HepG2 (cell line): ENCODE data around the gene ETV6. TPM values are rescaled to one million over a fixed set of nuclear protein-coding genes. Genes with fewer than 3 reads are reported as not detected.

Experiments
- ATAC-seq: fragments of 200-7000 bp; cut with Tn5 transposase; 3 replicates; pipeline ENCODE4 v1.9.1; 2020; ENCODE audit warnings: mild to moderate bottlenecking, moderate library complexity
- BruUV-seq: library from RNA; stranded (reverse); fragments of 400-500 nt; replicated peaks from 2 replicates; lab custom pipeline; 2021; lab: Mats Ljungman, UMichigan
- CTCF ChIA-PET: fragments of 300-600 bp; formaldehyde crosslinking; extraction: SDS; loops from one replicate; lab custom pipeline; 2021; ENCODE audit warnings: low total read pairs, inconsistent platforms, low intra/inter-chr PET ratio; lab: Yijun Ruan, JAX
- POLR2A ChIA-PET: fragments of 350-600 bp; sonication (Branson Sonifier 250); formaldehyde crosslinking; loops from one replicate; lab custom pipeline; 2020; ENCODE audit warnings: antibody characterized with exemption, inconsistent platforms; lab: Yijun Ruan, JAX
- DNase-seq: peaks from one replicate; pipeline ENCODE4 v3.0.0-alpha.2; 2015; ENCODE audit warnings: low spot score
- FAIRE-seq: peaks from 3 replicates; lab custom pipeline; 2011; peaks lifted over from hg19 to GRCh38; lab: Jason Lieb, UNC
- H2AFZ ChIP-seq: one replicate; pipeline ENCODE4 v1.6.1; 2011; ENCODE audit warnings: low read length, inconsistent platforms
- H3K27ac ChIP-seq: fragments of 300-600 bp; 3 replicates; pipeline ENCODE4 v1.8.0; 2011; ENCODE audit warnings: mixed run types, mild to moderate bottlenecking, mixed read lengths, low read length, inconsistent platforms; ENCODE audit not compliant: insufficient read depth; ENCODE audit errors: extremely low read length
- H3K27me3 ChIP-seq, 2 experiments: fragments of 200-600 bp in 1 of 2; 2 replicates in 1 of 2; 3 replicates in 1 of 2; pipeline versions ENCODE4 v1.6.0 to v1.8.0; 2011; ENCODE audit warnings: low read length in 2 of 2, mild to moderate bottlenecking in 2 of 2, moderate library complexity in 2 of 2, inconsistent platforms in 1 of 2; ENCODE audit not compliant: insufficient read depth in 2 of 2, control insufficient read depth in 1 of 2
- H3K36me3 ChIP-seq, 2 experiments: fragments of 200-600 bp in 1 of 2; replicated peaks in 1 of 2; 2 replicates in 1 of 2; 3 replicates in 1 of 2; pipeline versions ENCODE4 v1.5.1 to v1.8.0; 2011; ENCODE audit warnings: low read length in 2 of 2, inconsistent platforms in 1 of 2; ENCODE audit not compliant: insufficient read depth in 2 of 2, control insufficient read depth in 1 of 2
- H3K4me1 ChIP-seq: 2 replicates; pipeline ENCODE4 v1.5.1; 2012; ENCODE audit warnings: low read length, inconsistent platforms; ENCODE audit not compliant: insufficient read depth
- H3K4me2 ChIP-seq: 2 replicates; pipeline ENCODE4 v1.6.0; 2011; ENCODE audit warnings: low read depth, low read length, inconsistent platforms
- H3K4me3 ChIP-seq, 3 experiments: fragments of 200-600 bp in 1 of 3; sonication (generic), shearing (Covaris generic) in 1 of 3; replicated peaks in 1 of 3; 2 replicates each; pipeline ENCODE4 v1.5.1; 2011 to 2016; ENCODE audit warnings: low read length in 3 of 3, inconsistent platforms in 2 of 3, low read depth in 2 of 3, mild to moderate bottlenecking in 2 of 3, control low read depth in 1 of 3, mixed read lengths in 1 of 3; ENCODE audit not compliant: insufficient read depth in 1 of 3
- H3K79me2 ChIP-seq: one replicate; pipeline ENCODE4 v1.6.1; 2011; ENCODE audit warnings: low read length, inconsistent platforms; ENCODE audit not compliant: insufficient read depth
- H3K9ac ChIP-seq: 2 replicates; pipeline ENCODE4 v1.6.0; 2011; ENCODE audit warnings: mild to moderate bottlenecking, low read depth, low read length, inconsistent platforms; ENCODE audit not compliant: insufficient read depth
- H3K9me3 ChIP-seq: 2 replicates; pipeline ENCODE4 v1.5.1; 2012; ENCODE audit warnings: mild to moderate bottlenecking, low read length
- H4K20me1 ChIP-seq: 2 replicates; pipeline ENCODE4 v1.6.0; 2011; ENCODE audit warnings: inconsistent platforms, mild to moderate bottlenecking, low read length, moderate library complexity; ENCODE audit not compliant: insufficient read depth
- ARID5B ChIP-seq: IDR thresholded peaks from 2 replicates; pipeline ENCODE4 v1.4.0; 2020; ENCODE audit warnings: mild to moderate bottlenecking, missing genetic modification reagents
- FOXP4 ChIP-seq: sonication (generic); formaldehyde crosslinking; IDR thresholded peaks from 2 replicates; pipeline ENCODE4 v1.4.0; 2020; ENCODE audit warnings: missing genetic modification reagents
- HCFC1 ChIP-seq: fragments of 150-350 bp; IDR thresholded peaks from 2 replicates; pipeline ENCODE4 v1.6.1; 2014; ENCODE audit warnings: low read depth, low read length
- IKZF1 ChIP-seq: fragments of 450-650 bp; IDR thresholded peaks from 2 replicates; pipeline ENCODE4 v1.7.1; 2016
- JARID2 ChIP-seq: sonication (generic); formaldehyde crosslinking; IDR thresholded peaks from 2 replicates; pipeline ENCODE4 v1.8.1; 2023; ENCODE audit warnings: missing genetic modification reagents, inconsistent platforms; ENCODE audit not compliant: insufficient replicate concordance
- MBD4 ChIP-seq: IDR thresholded peaks from 2 replicates; pipeline ENCODE4 v1.6.1; 2012; ENCODE audit warnings: low read length, inconsistent platforms, borderline replicate concordance
- POLR2A ChIP-seq, 2 experiments: IDR thresholded peaks; 2 replicates each; pipeline ENCODE4 v1.6.1; 2011; ENCODE audit warnings: low read depth in 2 of 2, low read length in 2 of 2, mild to moderate bottlenecking in 1 of 2, moderate library complexity in 1 of 2; ENCODE audit not compliant: insufficient read depth in 1 of 2
- SP4 ChIP-seq: sonication (generic); formaldehyde crosslinking; IDR thresholded peaks from 2 replicates; pipeline ENCODE4 v1.8.1; 2023; ENCODE audit warnings: mild to moderate bottlenecking, missing genetic modification reagents
- TERF1 ChIP-seq: sonication (generic); formaldehyde crosslinking; IDR thresholded peaks from 2 replicates; pipeline ENCODE4 v1.8.0; 2022; ENCODE audit warnings: mild to moderate bottlenecking, missing genetic modification reagents, moderate library complexity
- XRCC5 ChIP-seq: fragments of 200-400 bp; formaldehyde crosslinking; optimal IDR thresholded peaks from 2 replicates; pipeline ENCODE3; 2017; ENCODE audit warnings: mild to moderate bottlenecking, low read length
- ZBTB7B ChIP-seq: sonication (generic); formaldehyde crosslinking; IDR thresholded peaks from 2 replicates; pipeline ENCODE4 v1.4.0; 2020; ENCODE audit warnings: missing genetic modification reagents
- ZNF383 ChIP-seq: sonication (generic); formaldehyde crosslinking; IDR thresholded peaks from 2 replicates; pipeline ENCODE4 v1.4.0; 2020; ENCODE audit warnings: missing genetic modification reagents, mild to moderate bottlenecking, borderline replicate concordance
- ZNF530 ChIP-seq: sonication (generic); formaldehyde crosslinking; IDR thresholded peaks from 2 replicates; pipeline ENCODE4 v1.5.0; 2020; ENCODE audit warnings: low read depth, mild to moderate bottlenecking, missing genetic modification reagents
- ZNF598 ChIP-seq: sonication (generic); formaldehyde crosslinking; IDR thresholded peaks from 2 replicates; pipeline ENCODE4 v1.5.1; 2020; ENCODE audit warnings: mild to moderate bottlenecking, missing genetic modification reagents, borderline replicate concordance
- ZNF770 ChIP-seq: sonication (generic); formaldehyde crosslinking; IDR thresholded peaks from 2 replicates; pipeline ENCODE4 v1.5.0; 2020; ENCODE audit warnings: mild to moderate bottlenecking, missing genetic modification reagents
- ZNF879 ChIP-seq: sonication (generic); formaldehyde crosslinking; IDR thresholded peaks from 2 replicates; pipeline ENCODE4 v1.8.1; 2023; ENCODE audit warnings: missing genetic modification reagents
- ZSCAN21 ChIP-seq: sonication (generic); formaldehyde crosslinking; IDR thresholded peaks from 2 replicates; pipeline ENCODE4 v1.8.0; 2022; ENCODE audit warnings: mild to moderate bottlenecking, missing genetic modification reagents, moderate library complexity, borderline replicate concordance
- WGBS: methylation state at CpG from one replicate; pipeline ENCODE4 v1.1.6; 2017; ENCODE audit warnings: low lambda C conversion rate; 5-methylcytosine and 5-hydroxymethylcytosine counted together
- in situ Hi-C: cut with HindIII; loops from 2 replicates; pipeline ENCODE4 v1.10.0; 2017; ENCODE audit warnings: low pct_unique_long_range_greater_than_20kb; ENCODE audit not compliant: extremely low pct_ligation_motif_present
- intact Hi-C: fragments of 100-400 bp; cut with micrococcal nuclease; formaldehyde crosslinking; loops from one replicate; pipeline ENCODE4 v1.10.0; 2022; ENCODE audit not compliant: unreplicated experiment
- polyA plus RNA-seq, 8 experiments: library from polyadenylated mRNA; depleted of rRNA in 3 of 8; stranded (reverse) in 7 of 8; unstranded in 1 of 8; fragments of >200 nt; fragmentation: Illumina TruSeq in 4 of 8; extraction: Trizol in 4 of 8; gene quantifications; 2 replicates each; pipeline versions ENCODE4 v1.2.1 to v1.2.3, GENCODE V29; 2011 to 2016; ENCODE audit warnings: low read depth in 4 of 8, missing spikeins in 1 of 8, mixed read lengths in 1 of 8; ENCODE audit not compliant: insufficient read depth in 1 of 8
- total RNA-seq, 5 experiments: library from RNA; depleted of rRNA; stranded (reverse); fragments of >200 nt; fragmentation: Illumina TruSeq; extraction: Trizol; gene quantifications; 2 replicates each; pipeline ENCODE4 v1.2.3, GENCODE V29; 2016; ENCODE audit warnings: low read depth in 1 of 5

ETV6 gene
- total and polyA plus RNA-seq, 2 of the 13 experiments (the other 11 are each of a cell fraction or from before 2014, with no cell fraction given) = 2.2 to 3.0 TPM

- ChIA-PET CTCF (no interaction called here), POLR2A (no interaction called here)
- H3K27ac ChIP-seq = no peak overlapping the region
- no peaks in the 10 kb centered on the region for H3K9me3 ChIP-seq
- 0 out of 5 replicates have a peak, but pooled peaks cover 0 to 2% of the 10 kb centered on the region in 2 experiments for H3K27me3 ChIP-seq
- H2AFZ ChIP-seq = no peak overlapping the region
- intact Hi-C loops (loop anchor here (5.0 kb wide), 1 partner anchor 35 kb away; no protein-coding TSS in a partner anchor), in situ Hi-C loops (no loop called here)
- no peaks in the 10 kb centered on the region for H3K79me2 ChIP-seq
- 0% methylated on average over 1 of the region's 1 CpG for WGBS
- H3K9ac ChIP-seq = no peak overlapping the region
- H3K4me3 ChIP-seq = no peak overlapping the region
- H4K20me1 ChIP-seq = no peaks in the 10 kb centered on the region
- peak; percentile 74 for DNase-seq
- no peaks in the 10 kb centered on the region for H3K36me3 ChIP-seq
- no TSS peak for BruUV-seq
- peak; percentile 44 for FAIRE-seq
- peak overlapping the region; percentile 18 for H3K4me2 ChIP-seq
- peaks cover 25% of the 10 kb centered on the region for H3K4me1 ChIP-seq
- peak; percentile 88 for ATAC-seq
- TF ChIP-seq MBD4 = no peak
- TF ChIP-seq TERF1 (CRISPR knock-in tag) = no peak
- no peak for TF ChIP-seq IKZF1
- no peak for TF ChIP-seq SP4 (CRISPR knock-in tag)
- no peak for TF ChIP-seq FOXP4
- TF ChIP-seq HCFC1 = no peak
- TF ChIP-seq ZBTB7B = 0 out of 2 replicates have a peak, but pooled peaks have one; percentile 19
- TF ChIP-seq ZNF770 (CRISPR knock-in tag) = no peak
- no peak for TF ChIP-seq ZNF530
- TF ChIP-seq JARID2 = no peak
- no peak for TF ChIP-seq POLR2A (IDR thresholded peaks at IDR 0.05; ENCODE audit: insufficient read depth in 1 of 2, low read depth in 2 of 2, low read length in 2 of 2)
- TF ChIP-seq ZNF879 (CRISPR knock-in tag) = no peak
- peak; percentile 14; the same call in 1 of the 2 replicates for TF ChIP-seq ARID5B (CRISPR knock-in tag)
- no peak for TF ChIP-seq ZSCAN21 (CRISPR knock-in tag)
- peak; percentile 36 for TF ChIP-seq XRCC5
- no peak for TF ChIP-seq ZNF383 (CRISPR knock-in tag)
- no peak for TF ChIP-seq ZNF598 (CRISPR knock-in tag)
These were observed 272.9 kb downstream of the ETV6 start for GRCh38 chr12:11922361-11922760.
